Spleen (tissue), 11 donors: Measurements from ENCODE around the gene SULT1A2. TPM values are rescaled to one million over a fixed set of nuclear protein-coding genes. Genes with fewer than 3 reads are reported as not detected.

Experiments used
- DNase-seq: peaks from one replicate; pipeline ENCODE4 v3.0.0-alpha.2; 2020
- H3K27ac ChIP-seq, 8 donors: fragments of 200-600 bp; sonication (generic) in 7 of 8; 1 replicate in 4 of 8; 2 replicates in 4 of 8; pipeline versions ENCODE4 v1.5.0 to v1.8.0; 2016 to 2021; ENCODE audit warnings: inconsistent platforms in 4 of 8, mild to moderate bottlenecking in 4 of 8, moderate library complexity in 1 of 8
- H3K27me3 ChIP-seq, 7 donors: fragments of 200-600 bp; sonication (generic) in 6 of 7; replicated peaks in 1 of 7; 1 replicate in 4 of 7; 2 replicates in 3 of 7; pipeline versions ENCODE4 v1.5.0 to v1.8.0; 2016 to 2021; ENCODE audit warnings: inconsistent platforms in 3 of 7, mild to moderate bottlenecking in 1 of 7
- H3K36me3 ChIP-seq, 6 donors: fragments of 200-600 bp; sonication (generic) in 5 of 6; 1 replicate in 4 of 6; 2 replicates in 2 of 6; pipeline versions ENCODE4 v1.5.0 to v1.8.0; 2016 to 2021; ENCODE audit warnings: inconsistent platforms in 2 of 6
- H3K4me1 ChIP-seq, 6 donors: fragments of 200-600 bp; sonication (generic) in 5 of 6; 1 replicate in 3 of 6; 2 replicates in 3 of 6; pipeline versions ENCODE4 v1.5.0 to v1.8.0; 2016 to 2021; ENCODE audit warnings: inconsistent platforms in 3 of 6
- H3K4me3 ChIP-seq, 8 donors: fragments of 200-600 bp; sonication (generic) in 7 of 8; 1 replicate in 4 of 8; 2 replicates in 4 of 8; pipeline versions ENCODE4 v1.5.0 to v1.8.0; 2016 to 2021; ENCODE audit warnings: inconsistent platforms in 4 of 8, mild to moderate bottlenecking in 4 of 8, moderate library complexity in 2 of 8
- H3K9me3 ChIP-seq, 8 donors: fragments of 200-600 bp; sonication (generic) in 7 of 8; 1 replicate in 4 of 8; 2 replicates in 4 of 8; pipeline versions ENCODE4 v1.5.0 to v1.8.0; 2016 to 2021; ENCODE audit warnings: inconsistent platforms in 4 of 8
- CTCF ChIP-seq, 11 experiments: fragments of 200-600 bp in 7 of 11; fragments of 450-650 bp in 4 of 11; sonication (generic) in 4 of 11; IDR thresholded peaks in 8 of 11; conservative IDR thresholded peaks in 3 of 11; 1 replicate in 7 of 11; 2 replicates in 4 of 11; pipeline versions ENCODE4 v1.4.0 to v1.8.0; 2016 to 2021; ENCODE audit warnings: antibody characterized with exemption in 11 of 11, inconsistent platforms in 4 of 11, mild to moderate bottlenecking in 1 of 11
- POLR2A ChIP-seq, 3 donors: fragments of 450-650 bp; IDR thresholded peaks; one replicate each; pipeline ENCODE4 v1.5.1; 2017; ENCODE audit warnings: antibody characterized with exemption in 3 of 3, mild to moderate bottlenecking in 1 of 3
- POLR2AphosphoS5 ChIP-seq, 3 donors: sonication (generic); formaldehyde crosslinking; IDR thresholded peaks; one replicate each; pipeline ENCODE4 v1.5.1; 2017; ENCODE audit warnings: antibody characterized with exemption in 3 of 3
- WGBS, 5 donors: extraction: QIAGEN DNeasy Blood & Tissue Kit in 3 of 5; methylation state at CpG; one replicate each; pipeline versions ENCODE4 v1.1.5 to v1.1.7; 2013 to 2018; 5-methylcytosine and 5-hydroxymethylcytosine counted together
- intact Hi-C: fragments of 100-400 bp; cut with DNase I; formaldehyde crosslinking; loops from one replicate; pipeline ENCODE4 v1.15.0; 2023; ENCODE audit warnings: low total_unique reads
- polyA plus RNA-seq, 3 donors: library from polyadenylated mRNA; stranded (reverse); fragments of 200-250 nt; gene quantifications; one replicate each; pipeline ENCODE4 v1.2.1, GENCODE V29; 2013
- total RNA-seq, 7 donors: library from RNA; depleted of rRNA in 3 of 7; stranded (reverse); fragments of >200 nt in 3 of 7; fragmentation: NEBNext Ultra II Directional in 4 of 7; extraction: Animal tissue kit (Norgen Biotek cat#: 25700) in 4 of 7; gene quantifications; one replicate each; pipeline versions ENCODE4 v1.1.0 to v1.2.1, GENCODE V29; 2016 to 2021
- donor health status: healthy with polysubstance abuse.
- donor health status: DM: no; HTN: no; CAD: no; lungs with moderate emphysema.
- donor health status: DM: no; HTN: no; CAD: no.
- donor health status: Bipolar disorder and iron deficiency.
- donor health status: healthy.
- donor health status: DM: no; HTN: no; CAD: no.
- donor health status: DM: yes; HTN: yes; CAD: no.

Gene SULT1A2
- total and polyA plus RNA-seq, 10 donors = 1.3 to 9.4 (median 4.0) TPM

- no peak for DNase-seq
- Histone ChIP-seq H3K27ac (peak overlapping the region in 4 of 8 donors; percentile 29 to 52 (median 46)), H3K36me3 (peaks cover 0 to 20% (median 0%) of the 10 kb centered on the region in 6 donors), H3K4me3 (no peak overlapping the region), H3K27me3 (no peaks in the 10 kb centered on the region), H3K4me1 (peaks cover 0 to 31% (median 19%) of the 10 kb centered on the region in 6 donors), H3K9me3 (no peaks in the 10 kb centered on the region)
- intact Hi-C loops = no loop called here
- WGBS, 5 donors = 69 to 77% (median 73%) methylated on average over 17 of the region's 17 CpGs
- TF ChIP-seq POLR2A (IDR thresholded peaks at IDR 0.05) (no peak), CTCF (IDR thresholded peaks at IDR 0.05 in 8 of 11, conservative IDR thresholded peaks at IDR 0.05 in 3 of 11) (no peak), POLR2AphosphoS5 (IDR thresholded peaks at IDR 0.05) (no peak)
Observed at GRCh38 chr16:28573738-28574718, 22.8 kb downstream of the SULT1A2 start.

GRCh38 chr16:28572696-28573510 is 23.9 kb downstream of the SULT1A2 start:
- DNase-seq = no peak
- intact Hi-C loops = no loop called here
- Histone ChIP-seq H3K4me1 (peaks cover 0 to 31% (median 19%) of the 10 kb centered on the region in 6 donors), H3K27me3 (no peaks in the 10 kb centered on the region), H3K27ac (peak overlapping the region in 6 of 8 donors; percentile 15 to 52 (median 36)), H3K4me3 (no peak overlapping the region), H3K36me3 (peaks cover 0 to 20% (median 0%) of the 10 kb centered on the region in 6 donors), H3K9me3 (peaks cover 0 to under 1% (median 0%) of the 10 kb centered on the region in 8 donors)
- TF ChIP-seq CTCF (IDR thresholded peaks at IDR 0.05 in 8 of 11, conservative IDR thresholded peaks at IDR 0.05 in 3 of 11) (no peak), POLR2AphosphoS5 (IDR thresholded peaks at IDR 0.05) (no peak)
- WGBS, 5 donors = 55 to 75% (median 65%) methylated on average over 15 of the region's 15 CpGs

GRCh38 chr16:28569968-28570752 is 26.7 kb downstream of the SULT1A2 start:
- peaks cover 0 to 31% (median 19%) of the 10 kb centered on the region in 6 donors for H3K4me1 ChIP-seq
- no peak overlapping the region for H3K27ac ChIP-seq
- no peaks in the 10 kb centered on the region for H3K27me3 ChIP-seq
- H3K4me3 ChIP-seq = no peak overlapping the region
- intact Hi-C loops = no loop called here
- WGBS, 5 donors = 94 to 99% (median 97%) methylated on average over 4 of the region's 4 CpGs
- peaks cover 0 to 19% (median 17%) of the 10 kb centered on the region in 8 donors for H3K9me3 ChIP-seq
- DNase-seq = no peak
- H3K36me3 ChIP-seq = peaks cover 0 to 35% (median under 1%) of the 10 kb centered on the region in 6 donors
- TF ChIP-seq POLR2AphosphoS5 (IDR thresholded peaks at IDR 0.05) (no peak), POLR2A (IDR thresholded peaks at IDR 0.05) (no peak), CTCF (IDR thresholded peaks at IDR 0.05 in 8 of 11, conservative IDR thresholded peaks at IDR 0.05 in 3 of 11) (no peak)
